OCI-LY1 (cell line): ENCODE results near the gene CRYBB2.
"Not testable (repeated sequence)": the region's sequence is repeated elsewhere in the genome, so short reads cannot be mapped to it uniquely, and the experiment has no call there.

Source experiments
- CTCF ChIP-seq: fragments of 200-600 bp; sonication (generic), shearing (Covaris generic); IDR thresholded peaks from 2 replicates; pipeline ENCODE4 v1.5.1; 2017; ENCODE audit warnings: mild to moderate bottlenecking, antibody characterized with exemption, low read length, moderate library complexity, mixed read lengths
- EZH2 ChIP-seq: fragments of 200-600 bp; sonication (generic), shearing (Covaris generic); IDR thresholded peaks from 2 replicates; pipeline ENCODE4 v1.8.0; 2017; ENCODE audit warnings: borderline replicate concordance, mixed run types, mild to moderate bottlenecking, antibody characterized with exemption, low read length, moderate library complexity, mixed read lengths

- TF ChIP-seq EZH2, CTCF: not testable (repeated sequence)
These were observed 18.6 kb downstream of the CRYBB2 start for GRCh38 chr22:25238058-25238457.
